ENCODE data around the gene BANK1. TPM values are rescaled to one million over a fixed set of nuclear protein-coding genes. Genes with fewer than 3 reads are reported as not detected.

BANK1 gene
- total and polyA plus RNA-seq, 2 of the 8 experiments (the other 6 are each of a cell fraction or from before 2014, with no cell fraction given) = 0.59 to 0.93 TPM

DNA sequence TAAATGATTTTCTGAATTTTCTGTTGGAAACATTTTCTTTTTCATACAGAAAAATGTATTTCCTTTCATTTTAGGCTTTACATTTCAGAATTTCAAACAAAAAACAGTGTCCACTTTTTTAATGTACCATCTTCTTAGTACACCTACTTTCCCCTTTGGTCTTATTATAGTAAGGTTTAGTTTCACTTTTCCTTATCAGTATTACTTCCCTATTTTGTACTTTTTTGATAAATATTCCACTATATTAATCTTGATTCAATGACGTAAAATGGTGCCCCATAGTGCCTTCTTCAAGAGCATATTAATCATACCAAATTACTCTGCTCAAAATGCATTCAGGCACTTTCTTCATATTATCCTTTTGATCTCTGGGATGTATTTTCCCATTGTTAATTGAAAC lies 52.5 kb downstream of the BANK1 start (continued):
- TF ChIP-seq, protein P1, sequence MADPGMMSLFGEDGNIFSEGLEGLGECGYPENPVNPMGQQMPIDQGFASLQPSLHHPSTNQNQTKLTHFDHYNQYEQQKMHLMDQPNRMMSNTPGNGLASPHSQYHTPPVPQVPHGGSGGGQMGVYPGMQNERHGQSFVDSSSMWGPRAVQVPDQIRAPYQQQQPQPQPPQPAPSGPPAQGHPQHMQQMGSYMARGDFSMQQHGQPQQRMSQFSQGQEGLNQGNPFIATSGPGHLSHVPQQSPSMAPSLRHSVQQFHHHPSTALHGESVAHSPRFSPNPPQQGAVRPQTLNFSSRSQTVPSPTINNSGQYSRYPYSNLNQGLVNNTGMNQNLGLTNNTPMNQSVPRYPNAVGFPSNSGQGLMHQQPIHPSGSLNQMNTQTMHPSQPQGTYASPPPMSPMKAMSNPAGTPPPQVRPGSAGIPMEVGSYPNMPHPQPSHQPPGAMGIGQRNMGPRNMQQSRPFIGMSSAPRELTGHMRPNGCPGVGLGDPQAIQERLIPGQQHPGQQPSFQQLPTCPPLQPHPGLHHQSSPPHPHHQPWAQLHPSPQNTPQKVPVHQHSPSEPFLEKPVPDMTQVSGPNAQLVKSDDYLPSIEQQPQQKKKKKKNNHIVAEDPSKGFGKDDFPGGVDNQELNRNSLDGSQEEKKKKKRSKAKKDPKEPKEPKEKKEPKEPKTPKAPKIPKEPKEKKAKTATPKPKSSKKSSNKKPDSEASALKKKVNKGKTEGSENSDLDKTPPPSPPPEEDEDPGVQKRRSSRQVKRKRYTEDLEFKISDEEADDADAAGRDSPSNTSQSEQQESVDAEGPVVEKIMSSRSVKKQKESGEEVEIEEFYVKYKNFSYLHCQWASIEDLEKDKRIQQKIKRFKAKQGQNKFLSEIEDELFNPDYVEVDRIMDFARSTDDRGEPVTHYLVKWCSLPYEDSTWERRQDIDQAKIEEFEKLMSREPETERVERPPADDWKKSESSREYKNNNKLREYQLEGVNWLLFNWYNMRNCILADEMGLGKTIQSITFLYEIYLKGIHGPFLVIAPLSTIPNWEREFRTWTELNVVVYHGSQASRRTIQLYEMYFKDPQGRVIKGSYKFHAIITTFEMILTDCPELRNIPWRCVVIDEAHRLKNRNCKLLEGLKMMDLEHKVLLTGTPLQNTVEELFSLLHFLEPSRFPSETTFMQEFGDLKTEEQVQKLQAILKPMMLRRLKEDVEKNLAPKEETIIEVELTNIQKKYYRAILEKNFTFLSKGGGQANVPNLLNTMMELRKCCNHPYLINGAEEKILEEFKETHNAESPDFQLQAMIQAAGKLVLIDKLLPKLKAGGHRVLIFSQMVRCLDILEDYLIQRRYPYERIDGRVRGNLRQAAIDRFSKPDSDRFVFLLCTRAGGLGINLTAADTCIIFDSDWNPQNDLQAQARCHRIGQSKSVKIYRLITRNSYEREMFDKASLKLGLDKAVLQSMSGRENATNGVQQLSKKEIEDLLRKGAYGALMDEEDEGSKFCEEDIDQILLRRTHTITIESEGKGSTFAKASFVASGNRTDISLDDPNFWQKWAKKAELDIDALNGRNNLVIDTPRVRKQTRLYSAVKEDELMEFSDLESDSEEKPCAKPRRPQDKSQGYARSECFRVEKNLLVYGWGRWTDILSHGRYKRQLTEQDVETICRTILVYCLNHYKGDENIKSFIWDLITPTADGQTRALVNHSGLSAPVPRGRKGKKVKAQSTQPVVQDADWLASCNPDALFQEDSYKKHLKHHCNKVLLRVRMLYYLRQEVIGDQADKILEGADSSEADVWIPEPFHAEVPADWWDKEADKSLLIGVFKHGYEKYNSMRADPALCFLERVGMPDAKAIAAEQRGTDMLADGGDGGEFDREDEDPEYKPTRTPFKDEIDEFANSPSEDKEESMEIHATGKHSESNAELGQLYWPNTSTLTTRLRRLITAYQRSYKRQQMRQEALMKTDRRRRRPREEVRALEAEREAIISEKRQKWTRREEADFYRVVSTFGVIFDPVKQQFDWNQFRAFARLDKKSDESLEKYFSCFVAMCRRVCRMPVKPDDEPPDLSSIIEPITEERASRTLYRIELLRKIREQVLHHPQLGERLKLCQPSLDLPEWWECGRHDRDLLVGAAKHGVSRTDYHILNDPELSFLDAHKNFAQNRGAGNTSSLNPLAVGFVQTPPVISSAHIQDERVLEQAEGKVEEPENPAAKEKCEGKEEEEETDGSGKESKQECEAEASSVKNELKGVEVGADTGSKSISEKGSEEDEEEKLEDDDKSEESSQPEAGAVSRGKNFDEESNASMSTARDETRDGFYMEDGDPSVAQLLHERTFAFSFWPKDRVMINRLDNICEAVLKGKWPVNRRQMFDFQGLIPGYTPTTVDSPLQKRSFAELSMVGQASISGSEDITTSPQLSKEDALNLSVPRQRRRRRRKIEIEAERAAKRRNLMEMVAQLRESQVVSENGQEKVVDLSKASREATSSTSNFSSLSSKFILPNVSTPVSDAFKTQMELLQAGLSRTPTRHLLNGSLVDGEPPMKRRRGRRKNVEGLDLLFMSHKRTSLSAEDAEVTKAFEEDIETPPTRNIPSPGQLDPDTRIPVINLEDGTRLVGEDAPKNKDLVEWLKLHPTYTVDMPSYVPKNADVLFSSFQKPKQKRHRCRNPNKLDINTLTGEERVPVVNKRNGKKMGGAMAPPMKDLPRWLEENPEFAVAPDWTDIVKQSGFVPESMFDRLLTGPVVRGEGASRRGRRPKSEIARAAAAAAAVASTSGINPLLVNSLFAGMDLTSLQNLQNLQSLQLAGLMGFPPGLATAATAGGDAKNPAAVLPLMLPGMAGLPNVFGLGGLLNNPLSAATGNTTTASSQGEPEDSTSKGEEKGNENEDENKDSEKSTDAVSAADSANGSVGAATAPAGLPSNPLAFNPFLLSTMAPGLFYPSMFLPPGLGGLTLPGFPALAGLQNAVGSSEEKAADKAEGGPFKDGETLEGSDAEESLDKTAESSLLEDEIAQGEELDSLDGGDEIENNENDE (IDR thresholded peaks at IDR 0.05; ENCODE audit: insufficient replicate concordance, low read length) = no peak
- TF ChIP-seq CEBPB (IDR thresholded peaks at IDR 0.05; ENCODE audit: low read depth, low read length) = no peak
- TF ChIP-seq CBX5 (IDR thresholded peaks at IDR 0.05; ENCODE audit: low read depth, low read length) = no peak
- TF ChIP-seq TAF1 (IDR thresholded peaks at IDR 0.05; ENCODE audit: low read depth, low read length) = no peak
- TF ChIP-seq EP300 (IDR thresholded peaks at IDR 0.05; ENCODE audit: borderline replicate concordance in 1 of 2, low read depth in 2 of 2, low read length in 2 of 2) = no peak
- no peak for TF ChIP-seq POLR2AphosphoS5 (IDR thresholded peaks at IDR 0.05; ENCODE audit: low read depth, low read length)
